NCI-H2196 (cell line): ENCODE measurements around the gene GPR137C.

Source experiments
- DNase-seq: peaks from one replicate; lab custom pipeline; 2025; ENCODE audit not compliant: unreplicated experiment; lab: John Stamatoyannopoulos, UW

Gene GPR137C

GRCh38 chr14:52663850-52664249 lies 111.2 kb downstream of the GPR137C start:
- no peak for DNase-seq

GRCh38 chr14:52678591-52678990 lies 126.0 kb downstream of the GPR137C start:
- DNase-seq: no peak

GRCh38 chr14:52683985-52684520 lies 131.4 kb downstream of the GPR137C start:
- no peak for DNase-seq

GRCh38 chr14:52686176-52686575 lies 133.5 kb downstream of the GPR137C start:
- no peak for DNase-seq
